ENCODE measurements around the gene PRLR.

GRCh38 chr5:35198075-35198474, 32.2 kb downstream of the PRLR start:
- TF ChIP-seq POLR2AphosphoS5 (IDR thresholded peaks at IDR 0.05) (no peak), POLR2A (IDR thresholded peaks at IDR 0.05) (no peak)
- TF ChIP-seq, protein P1, sequence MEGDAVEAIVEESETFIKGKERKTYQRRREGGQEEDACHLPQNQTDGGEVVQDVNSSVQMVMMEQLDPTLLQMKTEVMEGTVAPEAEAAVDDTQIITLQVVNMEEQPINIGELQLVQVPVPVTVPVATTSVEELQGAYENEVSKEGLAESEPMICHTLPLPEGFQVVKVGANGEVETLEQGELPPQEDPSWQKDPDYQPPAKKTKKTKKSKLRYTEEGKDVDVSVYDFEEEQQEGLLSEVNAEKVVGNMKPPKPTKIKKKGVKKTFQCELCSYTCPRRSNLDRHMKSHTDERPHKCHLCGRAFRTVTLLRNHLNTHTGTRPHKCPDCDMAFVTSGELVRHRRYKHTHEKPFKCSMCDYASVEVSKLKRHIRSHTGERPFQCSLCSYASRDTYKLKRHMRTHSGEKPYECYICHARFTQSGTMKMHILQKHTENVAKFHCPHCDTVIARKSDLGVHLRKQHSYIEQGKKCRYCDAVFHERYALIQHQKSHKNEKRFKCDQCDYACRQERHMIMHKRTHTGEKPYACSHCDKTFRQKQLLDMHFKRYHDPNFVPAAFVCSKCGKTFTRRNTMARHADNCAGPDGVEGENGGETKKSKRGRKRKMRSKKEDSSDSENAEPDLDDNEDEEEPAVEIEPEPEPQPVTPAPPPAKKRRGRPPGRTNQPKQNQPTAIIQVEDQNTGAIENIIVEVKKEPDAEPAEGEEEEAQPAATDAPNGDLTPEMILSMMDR (IDR thresholded peaks at IDR 0.05 in 8 of 11, conservative IDR thresholded peaks at IDR 0.05 in 3 of 11): no peak
